SK-N-SH (cell line): Measurements from ENCODE around the gene NRM. TPM values are rescaled to one million over a fixed set of nuclear protein-coding genes. Genes with fewer than 3 reads are reported as not detected.

Experiments used
- CTCF ChIA-PET: fragments of 300-600, 350-600 bp; formaldehyde crosslinking; extraction: SDS; loops from one replicate; lab custom pipeline; 2021; lab: Yijun Ruan, JAX
- POLR2A ChIA-PET: fragments of 350-600 bp; sonication (Branson Sonifier 250); formaldehyde crosslinking; extraction: SDS; loops from one replicate; lab custom pipeline; 2020; ENCODE audit warnings: antibody characterized with exemption, inconsistent platforms; lab: Yijun Ruan, JAX
- DNase-seq: peaks from one replicate; pipeline ENCODE4 v3.0.0; 2012
- H2AFZ ChIP-seq: fragments of 200-600 bp; sonication (generic); 2 replicates; pipeline ENCODE4 v1.8.1; 2016; ENCODE audit warnings: antibody characterized with exemption, mild to moderate bottlenecking, low read depth
- H3F3A ChIP-seq: fragments of 200-600 bp; sonication (generic); replicated peaks from 2 replicates; pipeline ENCODE3; 2016; ENCODE audit warnings: antibody characterized with exemption, mild to moderate bottlenecking; ENCODE audit not compliant: insufficient read depth
- H3K27ac ChIP-seq, 2 experiments: fragments of 200-500 bp in 1 of 2; fragments of 200-600 bp in 1 of 2; sonication (Bioruptor generic) in 1 of 2; sonication (generic), shearing (Covaris generic) in 1 of 2; 2 replicates each; pipeline versions ENCODE4 v1.5.1 to v1.6.1; 2014 to 2016; ENCODE audit warnings: low read depth in 2 of 2, inconsistent platforms in 1 of 2, low read length in 1 of 2, mild to moderate bottlenecking in 1 of 2, mixed read lengths in 1 of 2
- H3K27me3 ChIP-seq: fragments of 200-600 bp; sonication (generic), shearing (Covaris generic); 2 replicates; pipeline ENCODE4 v1.6.1; 2016; ENCODE audit warnings: mixed run types; ENCODE audit not compliant: insufficient read depth
- H3K36me3 ChIP-seq, 2 experiments: fragments of 200-500 bp in 1 of 2; fragments of 200-600 bp in 1 of 2; sonication (Bioruptor generic) in 1 of 2; sonication (generic) in 1 of 2; replicated peaks in 1 of 2; 2 replicates each; pipeline versions ENCODE3 to v1.5.1; 2014 to 2016; ENCODE audit warnings: low read length in 1 of 2, mild to moderate bottlenecking in 1 of 2; ENCODE audit not compliant: insufficient read depth in 2 of 2, control insufficient read depth in 1 of 2
- H3K4me1 ChIP-seq, 2 experiments: fragments of 200-500 bp in 1 of 2; fragments of 200-600 bp in 1 of 2; sonication (Bioruptor generic) in 1 of 2; sonication (generic), shearing (Covaris generic) in 1 of 2; 2 replicates each; pipeline versions ENCODE4 v1.5.1 to v1.6.1; 2014 to 2016; ENCODE audit warnings: low read depth in 1 of 2, low read length in 1 of 2, mixed run types in 1 of 2; ENCODE audit not compliant: insufficient read depth in 2 of 2, control insufficient read depth in 1 of 2
- H3K4me2 ChIP-seq: fragments of 200-600 bp; sonication (generic), shearing (Covaris generic); 2 replicates; pipeline ENCODE4 v1.6.1; 2017; ENCODE audit warnings: mixed run types
- H3K4me3 ChIP-seq, 2 experiments: fragments of 200-500 bp in 1 of 2; fragments of 200-600 bp in 1 of 2; sonication (Bioruptor generic) in 1 of 2; sonication (generic), shearing (Covaris generic) in 1 of 2; 2 replicates each; pipeline versions ENCODE4 v1.5.1 to v1.8.1; 2014 to 2016; ENCODE audit warnings: low read depth in 2 of 2, inconsistent platforms in 1 of 2, low read length in 1 of 2, mild to moderate bottlenecking in 1 of 2, mixed read lengths in 1 of 2, moderate library complexity in 1 of 2
- H3K79me2 ChIP-seq: fragments of 200-600 bp; sonication (generic); 2 replicates; pipeline ENCODE4 v1.8.1; 2017; ENCODE audit warnings: mild to moderate bottlenecking; ENCODE audit not compliant: insufficient read depth
- H3K9ac ChIP-seq: fragments of 200-600 bp; sonication (generic); 2 replicates; pipeline ENCODE4 v1.6.1; 2017; ENCODE audit warnings: mixed run types
- H3K9me2 ChIP-seq: fragments of 200-600 bp; sonication (generic); 2 replicates; pipeline ENCODE4 v1.6.1; 2017; ENCODE audit warnings: mixed run types
- H3K9me3 ChIP-seq: fragments of 200-600 bp; sonication (generic); 2 replicates; pipeline ENCODE4 v1.6.1; 2017; ENCODE audit warnings: mixed run types, mild to moderate bottlenecking, moderate library complexity
- H4K20me1 ChIP-seq: fragments of 200-600 bp; sonication (generic); 2 replicates; pipeline ENCODE4 v1.6.1; 2017; ENCODE audit warnings: mild to moderate bottlenecking, mixed run types; ENCODE audit not compliant: insufficient read depth
- CTCF ChIP-seq: fragments of 200-600 bp; sonication (generic); IDR thresholded peaks from 2 replicates; pipeline ENCODE4 v1.6.1; 2017; ENCODE audit warnings: antibody characterized with exemption, mild to moderate bottlenecking, moderate library complexity
- EP300 ChIP-seq, 2 experiments: IDR thresholded peaks; 2 replicates each; pipeline versions ENCODE4 v1.4.0 to v1.6.1; 2012; ENCODE audit warnings: borderline replicate concordance in 1 of 2, low read depth in 1 of 2, low read length in 1 of 2
- EZH2phosphoT487 ChIP-seq: fragments of 200-600 bp; sonication (generic); IDR thresholded peaks from 2 replicates; pipeline ENCODE4 v1.6.1; 2017; ENCODE audit warnings: low read depth, mixed run types, mild to moderate bottlenecking, antibody characterized with exemption, moderate library complexity, borderline replicate concordance
- FOXJ3 ChIP-seq: sonication (generic); formaldehyde crosslinking; IDR thresholded peaks from 2 replicates; pipeline ENCODE4 v1.5.1; 2020; ENCODE audit warnings: mild to moderate bottlenecking, missing genetic modification reagents
- GABPA ChIP-seq: IDR thresholded peaks from 2 replicates; pipeline ENCODE4 v1.4.0; 2012; ENCODE audit warnings: low read depth, mild to moderate bottlenecking
- GATA2 ChIP-seq: sonication (generic); formaldehyde crosslinking; IDR thresholded peaks from 2 replicates; pipeline ENCODE4 v1.5.0; 2020; ENCODE audit warnings: mild to moderate bottlenecking, missing genetic modification reagents
- IRF3 ChIP-seq: fragments of 150-350 bp; IDR thresholded peaks from 2 replicates; pipeline ENCODE4 v1.6.1; 2016; ENCODE audit warnings: mild to moderate bottlenecking, low read depth, low read length
- JUND ChIP-seq: IDR thresholded peaks from 2 replicates; pipeline ENCODE4 v1.4.0; 2012
- NRF1 ChIP-seq: IDR thresholded peaks from 2 replicates; pipeline ENCODE4 v1.6.1; 2012; ENCODE audit warnings: low read depth, mild to moderate bottlenecking, low read length
- PBX3 ChIP-seq: IDR thresholded peaks from 2 replicates; pipeline ENCODE4; 2012
- RCOR1 ChIP-seq: fragments of 150-350 bp; IDR thresholded peaks from 2 replicates; pipeline ENCODE4 v1.6.1; 2017; ENCODE audit warnings: antibody characterized with exemption, low read length
- RFX5 ChIP-seq: IDR thresholded peaks from 2 replicates; pipeline ENCODE4 v1.6.1; 2012; ENCODE audit warnings: mild to moderate bottlenecking, improper control_type of control experiment, low read length
- RXRA ChIP-seq: IDR thresholded peaks from 2 replicates; pipeline ENCODE4 v1.4.0; 2012; ENCODE audit warnings: low read depth, mild to moderate bottlenecking, borderline replicate concordance
- TEAD4 ChIP-seq: IDR thresholded peaks from 2 replicates; pipeline ENCODE4 v1.4.0; 2012; ENCODE audit warnings: mild to moderate bottlenecking, borderline replicate concordance; ENCODE audit not compliant: insufficient read depth
- USF1 ChIP-seq: IDR thresholded peaks from 2 replicates; pipeline ENCODE4 v1.4.0; 2012; ENCODE audit warnings: low read depth, borderline replicate concordance
- ZBTB33 ChIP-seq: IDR thresholded peaks from 2 replicates; pipeline ENCODE4 v1.4.0; 2012; ENCODE audit warnings: low read depth, borderline replicate concordance
- WGBS: methylation state at CpG from one replicate; pipeline ENCODE4 v1.1.6; 2017; ENCODE audit warnings: low lambda C conversion rate; 5-methylcytosine and 5-hydroxymethylcytosine counted together
- polyA plus RNA-seq, 3 experiments: library from polyadenylated mRNA; depleted of rRNA; stranded (reverse); fragments of >200 nt; gene quantifications; 2 replicates each; pipeline ENCODE4 v1.2.3, GENCODE V29; 2012

Gene NRM
- polyA plus RNA-seq, 1 of the 3 experiments (the other 2 are of a cell fraction) = 26.8 TPM

- TF ChIP-seq CTCF = peak; percentile 92
Observed at GRCh38 chr6:30678964-30679726, 11.6 kb downstream of the NRM start (continued).

GRCh38 chr6:30676660-30677285 is 14.0 kb downstream of the NRM start:
- Histone ChIP-seq H3K27ac (no peak overlapping the region), H3F3A (peaks cover 51% of the 10 kb centered on the region), H3K79me2 (peaks cover 54% of the 10 kb centered on the region), H3K9me3 (no peaks in the 10 kb centered on the region), H2AFZ (no peak overlapping the region), H3K4me2 (no peak overlapping the region), H3K27me3 (no peaks in the 10 kb centered on the region), H3K4me1 (peaks cover 15 to 16% of the 10 kb centered on the region in 2 experiments; a peak in 3 of 4 replicates), H3K36me3 (peaks cover 25 to 44% of the 10 kb centered on the region in 2 experiments), H4K20me1 (peaks cover 35% of the 10 kb centered on the region), H3K9ac (no peak overlapping the region), H3K9me2 (no peaks in the 10 kb centered on the region), H3K4me3 (no peak overlapping the region)
- WGBS = 98% methylated on average over 9 of the region's 10 CpGs
- ChIA-PET CTCF (interaction anchor here (1.4 to 29.8 kb wide), 2 partner anchors 11 to 46 kb away, joined by 5 to 838 read pairs; partner anchors contain the start of genes FLOT1, MDC1 and TUBB), POLR2A (no interaction called here)
- TF ChIP-seq RFX5 (no peak), GABPA (no peak), ZBTB33 (no peak), IRF3 (no peak), RCOR1 (no peak), EP300 (IDR thresholded peaks at IDR 0.05; ENCODE audit: borderline replicate concordance in 1 of 2, low read depth in 1 of 2, low read length in 1 of 2) (no peak), EZH2phosphoT487 (no peak), NRF1 (no peak), GATA2 (CRISPR knock-in tag) (no peak), FOXJ3 (CRISPR knock-in tag) (no peak), USF1 (no peak), JUND (no peak), PBX3 (no peak), CTCF (no peak), RXRA (no peak), TEAD4 (no peak)
- DNase-seq = no peak
